Placental epithelial cell (primary cell): ENCODE data around the gene NBPF3. TPM values are rescaled to one million over a fixed set of nuclear protein-coding genes. Genes with fewer than 3 reads are reported as not detected.

Experiments
- total RNA-seq: library from RNA; depleted of rRNA; stranded (reverse); fragments of >200 nt; gene quantifications from 2 replicates; pipeline ENCODE4 v1.2.3, GENCODE V29; 2012

NBPF3 gene
- total RNA-seq = 8.2 and 13.9 TPM in 2 replicates

GRCh38 chr1:21439721-21440629 is at the start of gene NBPF3:
NBPF3 (plus strand) TSS chr1:21440137; CDS start chr1:21445087, 4,950 bp downstream.

GRCh38 chr1:21509351-21510112 is 69.6 kb downstream of the NBPF3 start, which contains the start of gene ALPL:
ALPL (plus strand) TSS chr1:21509423; CDS start chr1:21554082, 44,659 bp downstream.

Other genes with a start within 250 kb of the NBPF3 start
- 76.9 and 128 TPM in 2 replicates for gene ECE1, start 149.7 kb upstream of the NBPF3 start, total RNA-seq
- gene ALPL, start 69.3 kb downstream of the NBPF3 start, total RNA-seq = under 0.01 TPM in 1 of 2 replicates, not detected in the other
- 0.39 and 1.3 TPM in 2 replicates for gene RAP1GAP, start 229.2 kb downstream of the NBPF3 start, total RNA-seq